Panc1 (cell line): ENCODE results near the gene GLS. TPM values are rescaled to one million over a fixed set of nuclear protein-coding genes. Genes with fewer than 3 reads are reported as not detected.
"Not testable (repeated sequence)": the region's sequence is repeated elsewhere in the genome, so short reads cannot be mapped to it uniquely, and the experiment has no call there.

ENCODE experiments used
- ATAC-seq: fragments of 200-7000 bp; cut with Tn5 transposase; 2 replicates; pipeline ENCODE4 v1.9.1; 2020; ENCODE audit warnings: mild to moderate bottlenecking, moderate library complexity
- BruUV-seq: library from RNA; stranded (reverse); fragments of 400-500 nt; replicated peaks from 2 replicates; lab custom pipeline; 2021; lab: Mats Ljungman, UMichigan
- CTCF ChIA-PET: fragments of 300-600 bp; sonication (Branson Sonifier 250); formaldehyde crosslinking; loops from one replicate; lab custom pipeline; 2022; ENCODE audit warnings: antibody characterized with exemption; lab: Charles Lee
- POLR2A ChIA-PET: fragments of 300-600 bp; sonication (Branson Sonifier 250); formaldehyde crosslinking; loops from one replicate; lab custom pipeline; 2022; ENCODE audit warnings: antibody characterized with exemption; lab: Charles Lee
- DNase-seq: peaks from one replicate; pipeline ENCODE4 v3.0.0-alpha.2; 2010; ENCODE audit warnings: low read depth, low spot score
- H3K27ac ChIP-seq: 2 replicates; pipeline ENCODE4 v1.5.1; 2011; ENCODE audit warnings: mild to moderate bottlenecking, low read length, inconsistent platforms
- H3K27me3 ChIP-seq: fragments of 200-500 bp; sonication (Bioruptor generic); 2 replicates; pipeline ENCODE4 v1.6.0; 2014; ENCODE audit warnings: low read length, inconsistent platforms; ENCODE audit not compliant: control insufficient read depth, insufficient read depth
- H3K36me3 ChIP-seq: fragments of 200-500 bp; sonication (Bioruptor generic); 2 replicates; pipeline ENCODE4 v1.5.1; 2014; ENCODE audit warnings: inconsistent platforms, mild to moderate bottlenecking, low read length, moderate library complexity; ENCODE audit not compliant: control insufficient read depth, insufficient read depth
- H3K4me1 ChIP-seq: 2 replicates; pipeline ENCODE4 v1.5.1; 2011; ENCODE audit warnings: inconsistent platforms, mild to moderate bottlenecking, low read length, moderate library complexity; ENCODE audit not compliant: control insufficient read depth, insufficient read depth
- H3K4me3 ChIP-seq, 2 experiments: 2 replicates each; pipeline ENCODE4 v1.5.1; 2011 to 2012; ENCODE audit warnings: low read depth in 2 of 2, low read length in 2 of 2, mild to moderate bottlenecking in 2 of 2, inconsistent platforms in 1 of 2, moderate library complexity in 1 of 2
- H3K9me3 ChIP-seq: fragments of 200-500 bp; sonication (Bioruptor generic); 2 replicates; pipeline ENCODE4 v1.5.1; 2014; ENCODE audit warnings: low read depth, mild to moderate bottlenecking, inconsistent platforms, low read length, moderate library complexity; ENCODE audit not compliant: control insufficient read depth, insufficient read depth
- CTCF ChIP-seq: fragments of 450-650 bp; IDR thresholded peaks from 2 replicates; pipeline ENCODE4 v1.5.1; 2017; ENCODE audit warnings: mild to moderate bottlenecking
- POLR2AphosphoS5 ChIP-seq: IDR thresholded peaks from 2 replicates; pipeline ENCODE4 v1.6.1; 2012; ENCODE audit warnings: mild to moderate bottlenecking, low read depth, low read length, moderate library complexity
- REST ChIP-seq, 2 experiments: IDR thresholded peaks; 2 replicates each; pipeline ENCODE4 v1.6.1; 2011 to 2012; ENCODE audit warnings: low read depth in 2 of 2, control low read depth in 1 of 2, low read length in 1 of 2, mild to moderate bottlenecking in 1 of 2, moderate library complexity in 1 of 2; ENCODE audit not compliant: insufficient read depth in 1 of 2
- SIN3A ChIP-seq: IDR thresholded peaks from 2 replicates; pipeline ENCODE4 v1.6.1; 2012; ENCODE audit warnings: low read depth, mild to moderate bottlenecking, low read length, moderate library complexity, borderline replicate concordance; ENCODE audit not compliant: insufficient read depth
- TCF7L2 ChIP-seq: IDR thresholded peaks from 2 replicates; pipeline ENCODE4 v1.6.1; 2011; ENCODE audit warnings: mild to moderate bottlenecking, low read depth, low read length, inconsistent platforms
- in situ Hi-C: cut with HindIII; loops from 2 replicates; pipeline ENCODE4 v1.10.0; 2016; ENCODE audit warnings: low sequenced_read_pairs, low pct_unique_long_range_greater_than_20kb
- intact Hi-C: fragments of 100-400 bp; cut with micrococcal nuclease; formaldehyde crosslinking; loops from one replicate; pipeline ENCODE4 v1.10.0; 2022; ENCODE audit not compliant: unreplicated experiment
- total RNA-seq: library from RNA; stranded (reverse); gene quantifications from one replicate; pipeline ENCODE4 v1.2.1, GENCODE V29; 2021; ENCODE audit not compliant: unreplicated experiment

Gene GLS
- total RNA-seq, 1 experiment from 2014 or later, result 93.9 TPM

- Histone ChIP-seq H3K27ac (no peak overlapping the region), H3K27me3 (no peaks in the 10 kb centered on the region), H3K36me3 (peaks cover 44% of the 10 kb centered on the region), H3K9me3 (no peaks in the 10 kb centered on the region), H3K4me3 (no peak overlapping the region), H3K4me1 (no peaks in the 10 kb centered on the region)
- ChIA-PET CTCF (no interaction called here), POLR2A (no interaction called here)
- no peak for ATAC-seq
- no peak for DNase-seq
- in situ Hi-C loops, result no loop called here
- intact Hi-C loops, result no loop called here
- TF ChIP-seq CTCF (no peak), SIN3A (no peak), REST (IDR thresholded peaks at IDR 0.05; ENCODE audit: insufficient read depth in 1 of 2, low read depth in 2 of 2, low read length in 1 of 2) (no peak), POLR2AphosphoS5 (no peak), TCF7L2 (no peak)
- no TSS peak for BruUV-seq
Observed at GRCh38 chr2:190994148-190994547, 113.5 kb downstream of the GLS start.

GRCh38 chr2:190995315-190995714, 114.7 kb downstream of the GLS start:
- H3K4me3 ChIP-seq, POLR2A ChIA-PET, H3K27ac ChIP-seq, CTCF ChIA-PET, H3K27me3 ChIP-seq, H3K9me3 ChIP-seq, intact Hi-C loops, ATAC-seq, BruUV-seq, DNase-seq, H3K4me1 ChIP-seq, in situ Hi-C loops: not testable (repeated sequence)
- peaks cover 44% of the 10 kb centered on the region for H3K36me3 ChIP-seq

GRCh38 chr2:190996338-190996946, 115.8 kb downstream of the GLS start:
- Histone ChIP-seq H3K36me3 (peaks cover 38% of the 10 kb centered on the region), H3K4me3 (no peak overlapping the region), H3K9me3 (no peaks in the 10 kb centered on the region), H3K4me1 (no peaks in the 10 kb centered on the region), H3K27ac (no peak overlapping the region), H3K27me3 (no peaks in the 10 kb centered on the region)
- BruUV-seq, result no TSS peak
- TF ChIP-seq SIN3A, result no peak
- peak; percentile 86 for TF ChIP-seq CTCF
- ChIA-PET POLR2A (no interaction called here), CTCF (no interaction called here)
- in situ Hi-C loops, result no loop called here
- intact Hi-C loops, result no loop called here
- DNase-seq, result no peak
- ATAC-seq, result peak; percentile 97
